ENCODE results near the gene MTARC2. TPM values are rescaled to one million over a fixed set of nuclear protein-coding genes. Genes with fewer than 3 reads are reported as not detected.

MTARC2 gene
- total and polyA plus RNA-seq, 9 donors, result 12.8 to 80.2 (median 23.6) TPM

DNA sequence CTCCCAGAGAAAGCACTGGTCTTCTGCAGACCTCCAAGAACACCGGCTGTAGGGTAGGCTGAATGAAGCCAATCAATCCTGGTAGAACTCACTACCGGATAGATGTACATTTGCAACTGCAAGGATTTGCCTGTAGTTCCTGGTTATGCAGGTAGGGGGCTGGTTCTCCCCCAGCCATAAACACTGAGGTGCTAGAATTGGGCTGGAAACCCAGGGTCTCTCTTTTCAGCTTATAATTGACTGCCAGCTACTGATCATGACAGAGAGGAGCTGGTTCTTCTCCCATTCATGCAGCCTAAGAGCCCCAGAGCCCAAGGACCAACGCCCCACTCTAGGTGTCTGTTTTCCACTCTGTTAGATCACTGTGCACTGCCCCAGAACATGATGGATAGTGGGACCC is 21.5 kb upstream of the MTARC2 start:
- 70 to 82% (median 76%) methylated on average over 3 of the region's 3 CpGs for WGBS, 3 donors
- no peak for DNase-seq
- Histone ChIP-seq H3K4me3 (no peak overlapping the region), H3K36me3 (no peaks in the 10 kb centered on the region), H3K4me1 (ENCODE audit: insufficient read depth) (no peaks in the 10 kb centered on the region), H3K27ac (no peak overlapping the region), H3K9me3 (no peaks in the 10 kb centered on the region), H3K27me3 (no peaks in the 10 kb centered on the region)
- TF ChIP-seq POLR2A (IDR thresholded peaks at IDR 0.05) (no peak), EP300 (IDR thresholded peaks at IDR 0.05) (no peak)
- TF ChIP-seq, protein P1, sequence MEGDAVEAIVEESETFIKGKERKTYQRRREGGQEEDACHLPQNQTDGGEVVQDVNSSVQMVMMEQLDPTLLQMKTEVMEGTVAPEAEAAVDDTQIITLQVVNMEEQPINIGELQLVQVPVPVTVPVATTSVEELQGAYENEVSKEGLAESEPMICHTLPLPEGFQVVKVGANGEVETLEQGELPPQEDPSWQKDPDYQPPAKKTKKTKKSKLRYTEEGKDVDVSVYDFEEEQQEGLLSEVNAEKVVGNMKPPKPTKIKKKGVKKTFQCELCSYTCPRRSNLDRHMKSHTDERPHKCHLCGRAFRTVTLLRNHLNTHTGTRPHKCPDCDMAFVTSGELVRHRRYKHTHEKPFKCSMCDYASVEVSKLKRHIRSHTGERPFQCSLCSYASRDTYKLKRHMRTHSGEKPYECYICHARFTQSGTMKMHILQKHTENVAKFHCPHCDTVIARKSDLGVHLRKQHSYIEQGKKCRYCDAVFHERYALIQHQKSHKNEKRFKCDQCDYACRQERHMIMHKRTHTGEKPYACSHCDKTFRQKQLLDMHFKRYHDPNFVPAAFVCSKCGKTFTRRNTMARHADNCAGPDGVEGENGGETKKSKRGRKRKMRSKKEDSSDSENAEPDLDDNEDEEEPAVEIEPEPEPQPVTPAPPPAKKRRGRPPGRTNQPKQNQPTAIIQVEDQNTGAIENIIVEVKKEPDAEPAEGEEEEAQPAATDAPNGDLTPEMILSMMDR (IDR thresholded peaks at IDR 0.05), result no peak
- intact Hi-C loops (cut with DNase I), result no loop called here

- Histone ChIP-seq H3K9me3 (no peaks in the 10 kb centered on the region), H3K4me1 (ENCODE audit: insufficient read depth) (peaks cover 1% of the 10 kb centered on the region), H3K4me3 (no peak overlapping the region), H3K36me3 (no peaks in the 10 kb centered on the region), H3K27ac (no peak overlapping the region), H3K27me3 (no peaks in the 10 kb centered on the region)
- intact Hi-C loops (cut with DNase I), result no loop called here
- TF ChIP-seq EP300 (IDR thresholded peaks at IDR 0.05) (no peak), POLR2A (IDR thresholded peaks at IDR 0.05) (no peak)
- TF ChIP-seq, protein P1 (IDR thresholded peaks at IDR 0.05), result no peak
- no peak for DNase-seq
- 48 to 69% (median 62%) methylated on average over 1 of the region's 1 CpG for WGBS, 3 donors
These were observed 20.6 kb upstream of the MTARC2 start for GRCh38 chr1:220727519-220727918.

- intact Hi-C loops (cut with DNase I), result loop anchor here in 1 of 4 donors (5.0 kb wide), 1 partner anchor 38 kb away; the partner anchor contains the start of gene C1orf115
- Histone ChIP-seq H3K27ac (no peak overlapping the region), H3K27me3 (no peaks in the 10 kb centered on the region), H3K36me3 (no peaks in the 10 kb centered on the region), H3K4me3 (no peak overlapping the region), H3K9me3 (no peaks in the 10 kb centered on the region), H3K4me1 (ENCODE audit: insufficient read depth) (peaks cover 3% of the 10 kb centered on the region)
- TF ChIP-seq, protein P1 (IDR thresholded peaks at IDR 0.05), result no peak
- TF ChIP-seq POLR2A (IDR thresholded peaks at IDR 0.05) (no peak), EP300 (IDR thresholded peaks at IDR 0.05) (no peak)
- no peak for DNase-seq
- 90 to 92% (median 90%) methylated on average over 2 of the region's 2 CpGs for WGBS, 3 donors
These were observed 17.6 kb upstream of the MTARC2 start for GRCh38 chr1:220730486-220730885.

DNA sequence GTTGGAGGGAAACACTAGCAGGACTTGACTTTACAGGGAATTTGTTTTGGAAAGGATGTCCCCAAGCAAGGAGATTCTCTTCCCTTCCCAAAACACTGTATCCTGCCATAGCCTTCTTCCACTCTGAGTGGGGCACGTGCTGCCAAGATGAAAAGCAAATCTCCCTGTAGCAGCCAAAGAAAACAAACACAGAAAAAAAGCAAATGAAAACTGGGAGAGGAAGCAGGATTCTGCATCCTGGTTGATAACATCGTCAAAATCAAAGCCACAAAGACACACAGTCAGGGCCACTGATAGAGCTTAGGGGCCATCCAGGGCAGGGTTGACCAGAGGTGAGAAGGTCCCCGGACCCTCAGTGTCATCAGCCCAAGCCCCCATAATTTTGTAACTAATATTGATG is 16.0 kb upstream of the MTARC2 start:
- no peaks in the 10 kb centered on the region for H3K9me3 ChIP-seq
- intact Hi-C loops (cut with DNase I), result loop anchor here in 2 of 4 donors (2.0 to 5.0 kb wide), 2 partner anchors 40 to 41 kb away; partner anchors contain the start of gene C1orf115 (in 2 of the 2)
- WGBS, 3 donors, result 23 to 37% (median 30%) methylated on average over 3 of the region's 3 CpGs
- H3K27ac ChIP-seq, result no peak overlapping the region
- no peaks in the 10 kb centered on the region for H3K36me3 ChIP-seq
- no peak overlapping the region for H3K4me3 ChIP-seq
- TF ChIP-seq POLR2A (IDR thresholded peaks at IDR 0.05), result no peak
- H3K27me3 ChIP-seq, result no peaks in the 10 kb centered on the region
- H3K4me1 ChIP-seq (ENCODE audit: insufficient read depth), result peaks cover 3% of the 10 kb centered on the region
- DNase-seq, result no peak

GRCh38 chr1:220732621-220733020 is 15.5 kb upstream of the MTARC2 start:
- H3K4me3 ChIP-seq, result no peak overlapping the region
- intact Hi-C loops (cut with DNase I), result loop anchor here in 2 of 4 donors (2.0 to 5.0 kb wide), 2 partner anchors 40 to 42 kb away; partner anchors contain the start of gene C1orf115 (in 2 of the 2)
- H3K9me3 ChIP-seq, result no peaks in the 10 kb centered on the region
- no peak overlapping the region for H3K27ac ChIP-seq
- H3K4me1 ChIP-seq (ENCODE audit: insufficient read depth), result peaks cover 3% of the 10 kb centered on the region
- H3K27me3 ChIP-seq, result no peaks in the 10 kb centered on the region
- H3K36me3 ChIP-seq, result no peaks in the 10 kb centered on the region
- 72 to 77% (median 77%) methylated on average over 7 of the region's 7 CpGs for WGBS, 3 donors
- DNase-seq, result no peak
- no peak for TF ChIP-seq EP300 (IDR thresholded peaks at IDR 0.05)
- TF ChIP-seq, protein P1 (IDR thresholded peaks at IDR 0.05), result no peak
- no peak for TF ChIP-seq POLR2A (IDR thresholded peaks at IDR 0.05)
